C1 segment of cervical spinal cord (tissue), 14 donors: Measurements from ENCODE around the gene TXNDC12.
"Not testable (repeated sequence)": the region's sequence is repeated elsewhere in the genome, so short reads cannot be mapped to it uniquely, and the experiment has no call there.

Experiments
- DNase-seq, 14 donors: peaks; one replicate each; lab custom pipeline; 2025; lab: John Stamatoyannopoulos, UW

TXNDC12 gene

DNA sequence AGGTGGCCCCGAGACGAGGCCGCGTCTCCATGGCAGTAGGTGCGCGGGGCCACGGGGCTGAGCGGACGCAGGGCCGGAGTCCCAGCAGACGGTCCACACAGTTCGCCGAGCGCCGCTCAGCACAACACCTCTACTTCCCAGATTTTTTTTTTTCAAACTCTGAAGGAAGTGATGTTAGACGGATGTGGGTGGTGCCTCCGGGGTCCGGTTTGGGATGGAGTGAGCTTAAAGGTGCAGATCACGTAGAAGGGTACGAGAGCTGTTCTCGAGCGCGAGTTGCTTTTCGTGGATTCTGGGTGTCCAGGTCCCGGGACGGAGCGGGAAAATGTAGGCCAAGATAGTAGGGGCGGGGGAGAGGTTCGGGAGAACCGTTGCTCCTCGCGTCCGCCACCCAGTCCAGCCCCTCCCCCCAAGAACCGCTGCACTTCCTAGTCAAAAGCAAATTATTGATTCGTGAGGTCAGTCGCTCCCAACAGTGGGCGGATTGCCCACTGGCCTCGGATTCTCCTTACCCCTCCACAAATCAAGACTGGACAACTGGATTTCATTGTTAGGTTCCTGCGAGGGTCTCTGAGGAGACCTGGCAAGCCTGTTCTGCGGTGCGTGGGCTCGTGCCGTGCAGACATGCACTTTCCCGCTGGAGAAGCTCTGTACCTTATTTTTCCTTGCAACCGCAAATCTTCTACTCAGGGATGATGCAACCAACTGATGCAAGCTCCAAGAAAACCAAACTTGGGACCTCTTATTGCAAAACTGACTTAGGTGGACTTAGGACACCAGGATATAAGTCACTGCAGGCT, at the start of gene TXNDC12:
TXNDC12 (minus strand) TSS at position 126 of the 800 bp plus-strand sequence; CDS start at position 31, 95 bp downstream.
- peak; percentile 7 to 93 (median 72) for DNase-seq

DNA sequence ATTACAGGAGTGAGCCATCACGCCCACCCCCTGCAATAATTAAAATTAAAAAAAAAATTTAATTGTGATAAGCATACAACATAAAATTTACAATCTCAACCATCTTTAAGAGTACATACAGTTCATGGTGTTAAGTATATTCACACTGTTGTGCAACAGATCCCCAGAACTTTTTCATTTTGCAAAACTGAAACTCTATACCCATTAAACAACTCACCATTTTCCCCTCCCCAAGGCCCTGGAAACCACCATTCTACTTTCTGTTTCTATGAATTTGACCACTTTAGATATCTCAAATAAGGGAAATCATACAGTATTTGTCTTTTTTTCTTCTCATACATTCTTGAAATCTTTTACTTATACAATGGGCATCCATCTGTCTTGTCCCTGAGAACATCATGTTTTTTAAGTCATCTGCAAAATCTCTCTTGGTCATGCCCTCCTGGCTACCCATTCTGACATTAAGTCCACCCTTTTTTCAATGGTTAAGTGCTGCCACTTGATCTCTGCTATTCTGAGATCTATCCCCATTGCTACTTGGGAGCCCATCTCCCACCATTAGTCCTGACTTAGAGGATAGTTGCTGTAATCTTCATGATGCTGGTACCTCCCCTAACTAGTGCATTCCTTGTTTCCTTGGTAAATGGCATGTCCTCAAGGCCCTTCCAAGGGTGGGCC, 47.5 kb upstream of the TXNDC12 start:
- no peak for DNase-seq

DNA sequence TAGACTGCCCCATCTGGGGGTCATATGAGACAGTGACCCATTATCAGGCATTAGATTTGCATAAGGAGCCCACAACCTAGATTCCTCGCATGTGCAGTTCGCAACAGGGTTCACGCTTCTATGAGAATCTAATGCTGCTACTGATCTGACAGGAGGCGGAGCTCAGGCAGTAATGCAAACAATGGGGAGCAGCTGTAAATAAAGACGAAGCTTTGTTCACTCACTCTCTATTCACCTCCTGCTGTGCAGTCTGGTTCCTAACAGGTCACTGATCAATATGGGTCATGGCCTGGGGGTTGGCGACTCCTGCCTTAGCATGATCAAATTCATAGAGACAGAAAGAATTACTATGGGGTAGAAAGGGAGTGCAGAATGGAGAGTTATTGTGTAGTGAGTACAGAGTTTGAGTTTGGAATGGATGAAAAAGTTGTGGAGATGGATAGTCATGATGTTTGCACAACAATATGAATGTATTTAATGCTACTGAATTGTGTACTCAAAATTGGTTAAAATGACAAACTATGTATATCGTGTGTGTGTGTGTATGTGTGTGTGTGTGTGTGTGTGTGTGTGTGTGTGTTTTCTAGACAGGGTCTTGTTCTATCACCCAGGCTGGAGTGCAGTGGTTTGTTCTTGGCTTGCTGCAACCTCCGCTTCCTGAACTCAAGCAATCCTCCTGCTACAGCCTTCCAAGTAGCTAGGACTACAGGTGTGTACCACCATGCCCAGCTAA, 43.3 kb upstream of the TXNDC12 start:
- DNase-seq = no peak

DNA sequence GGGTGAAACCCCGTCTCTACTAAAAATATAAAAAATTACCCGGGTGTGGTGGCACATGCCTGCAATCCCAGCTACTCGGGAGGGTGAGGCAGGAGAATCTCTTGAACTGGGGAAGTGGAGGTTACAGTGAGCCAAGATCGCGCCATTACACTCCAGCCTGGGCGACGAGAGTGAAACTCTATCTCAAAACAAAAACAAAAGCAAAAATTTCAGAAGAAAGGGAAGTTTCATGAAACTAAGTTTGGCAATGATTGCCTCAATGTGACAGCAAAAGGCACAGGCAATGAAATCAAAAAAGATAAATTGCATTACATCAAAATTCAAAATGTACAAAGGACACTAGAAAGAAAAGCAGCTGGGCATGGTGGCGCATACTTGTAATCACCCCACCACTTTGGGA, 41.2 kb upstream of the TXNDC12 start:
- no peak for DNase-seq

DNA sequence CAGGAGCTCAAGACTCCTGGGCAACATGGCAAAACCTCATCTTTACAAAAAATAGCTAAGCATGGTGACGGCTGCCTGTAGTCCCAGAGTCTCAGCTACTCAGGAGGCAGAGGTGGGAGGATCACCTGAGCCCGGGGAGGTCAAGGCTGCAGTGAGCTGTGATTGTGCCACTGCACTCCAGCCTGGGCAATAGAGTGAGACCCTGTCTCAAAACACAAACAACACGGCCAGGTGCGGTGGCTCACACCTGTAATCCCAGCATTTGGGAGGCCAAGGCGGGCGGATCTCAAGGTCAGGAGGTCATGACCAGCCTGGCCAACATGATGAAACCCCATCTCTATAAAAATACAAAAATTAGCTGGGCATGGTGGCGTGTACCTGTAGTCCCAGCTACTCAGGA, 39.3 kb upstream of the TXNDC12 start:
- not testable (repeated sequence) for DNase-seq

DNA sequence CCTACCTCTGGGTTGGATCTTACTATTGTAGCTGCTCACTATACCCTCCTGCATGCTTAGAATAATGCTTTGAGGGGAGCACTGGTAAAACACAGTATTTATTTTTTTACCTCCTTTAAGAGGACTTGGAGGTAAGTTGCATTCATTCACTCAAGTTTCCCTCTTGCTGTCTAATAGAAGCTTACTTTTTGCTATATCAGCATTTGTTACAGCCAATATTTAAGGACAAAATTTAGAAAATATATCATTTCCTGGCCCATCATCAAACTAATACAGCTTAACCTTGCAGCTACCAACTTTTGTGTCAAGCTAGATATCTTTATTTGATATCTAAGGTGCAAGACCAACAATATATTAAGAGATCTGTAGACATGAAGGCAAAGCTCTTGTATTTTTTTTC, 32.9 kb upstream of the TXNDC12 start:
- not testable (repeated sequence) for DNase-seq

GRCh38 chr1:52080014-52080415, 25.0 kb upstream of the TXNDC12 start:
- no peak for DNase-seq

GRCh38 chr1:52077277-52077676, 22.3 kb upstream of the TXNDC12 start:
- DNase-seq = not testable (repeated sequence)

DNA sequence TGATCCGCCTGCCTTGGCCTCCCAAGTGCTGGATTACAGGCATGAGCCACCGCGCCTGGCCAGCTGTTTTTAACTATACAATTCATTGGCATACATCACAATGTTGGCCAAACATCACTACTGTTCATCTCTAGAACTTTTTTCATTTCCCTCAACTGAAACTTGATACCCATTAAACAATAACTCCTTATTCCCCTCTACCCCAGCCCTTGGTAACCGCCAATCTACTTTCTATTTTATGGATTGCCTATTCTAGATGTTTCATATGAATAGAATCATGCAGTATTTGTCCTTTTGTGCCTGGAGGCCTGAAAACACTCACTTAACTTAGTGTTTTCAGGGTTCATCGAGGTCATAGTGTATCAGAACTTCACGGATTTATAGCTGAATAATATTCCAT, 17.3 kb upstream of the TXNDC12 start:
- no peak for DNase-seq

DNA sequence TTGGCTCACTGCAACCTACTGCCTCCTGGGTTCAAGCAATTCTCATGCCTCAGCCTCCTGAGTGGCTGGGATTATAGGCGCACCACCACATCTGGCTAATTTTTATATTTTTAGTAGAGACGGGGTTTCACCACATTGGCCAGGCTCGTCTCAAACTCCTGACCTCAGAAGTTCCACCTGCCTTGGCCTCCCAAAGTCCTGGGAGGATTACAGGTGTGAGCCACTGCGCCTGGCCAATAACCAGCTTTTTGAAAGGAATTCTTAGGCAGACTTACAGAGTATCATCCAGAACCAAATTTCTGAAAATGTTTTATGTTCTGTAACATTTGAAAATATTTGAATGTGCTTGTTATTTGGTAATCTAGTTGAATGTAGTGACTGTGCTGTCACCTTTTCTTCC, 15.7 kb upstream of the TXNDC12 start:
- no peak for DNase-seq

DNA sequence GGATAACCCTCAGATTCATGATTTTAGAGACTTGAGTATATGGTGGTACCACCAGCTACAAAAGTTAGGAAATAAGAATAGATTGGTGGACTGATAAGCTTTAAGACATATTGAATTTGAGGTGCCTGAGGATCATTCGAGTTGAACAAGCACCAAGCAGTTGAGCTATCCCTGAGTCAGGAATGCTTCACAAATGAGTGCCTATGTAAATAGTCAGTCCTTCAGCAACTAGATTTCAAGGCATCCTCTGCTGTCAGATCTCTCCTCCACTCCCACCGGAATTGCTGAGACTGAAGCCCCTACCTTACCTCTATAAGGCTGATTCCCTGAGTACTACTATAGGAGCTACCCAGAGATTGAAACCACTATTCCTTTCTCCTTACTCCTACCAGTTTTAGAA, 8.2 kb upstream of the TXNDC12 start:
- no peak for DNase-seq

- DNase-seq = no peak
Measured at GRCh38 chr1:52060822-52061221, 5.8 kb upstream of the TXNDC12 start.

DNA sequence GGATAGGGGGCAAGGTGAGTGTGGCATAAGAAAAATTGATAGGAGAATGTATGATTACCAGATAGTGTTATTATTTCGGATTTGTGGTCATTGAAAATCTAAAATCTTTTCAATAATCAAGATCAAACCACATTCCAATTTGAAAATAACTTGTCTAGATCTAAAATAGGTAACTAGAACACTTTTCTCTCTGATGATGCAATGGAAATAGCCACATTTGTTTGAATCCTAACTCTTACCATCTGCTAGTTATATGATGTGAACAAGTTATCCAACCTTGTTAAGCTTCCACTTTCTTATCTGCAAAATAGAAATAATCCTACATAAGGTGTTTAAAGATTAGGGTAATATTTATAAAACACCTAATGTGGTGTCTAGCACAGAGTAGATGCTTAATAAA, 4.9 kb upstream of the TXNDC12 start:
- DNase-seq = no peak

- no peak for DNase-seq
Measured at GRCh38 chr1:52059321-52059720, 4.3 kb upstream of the TXNDC12 start.

DNA sequence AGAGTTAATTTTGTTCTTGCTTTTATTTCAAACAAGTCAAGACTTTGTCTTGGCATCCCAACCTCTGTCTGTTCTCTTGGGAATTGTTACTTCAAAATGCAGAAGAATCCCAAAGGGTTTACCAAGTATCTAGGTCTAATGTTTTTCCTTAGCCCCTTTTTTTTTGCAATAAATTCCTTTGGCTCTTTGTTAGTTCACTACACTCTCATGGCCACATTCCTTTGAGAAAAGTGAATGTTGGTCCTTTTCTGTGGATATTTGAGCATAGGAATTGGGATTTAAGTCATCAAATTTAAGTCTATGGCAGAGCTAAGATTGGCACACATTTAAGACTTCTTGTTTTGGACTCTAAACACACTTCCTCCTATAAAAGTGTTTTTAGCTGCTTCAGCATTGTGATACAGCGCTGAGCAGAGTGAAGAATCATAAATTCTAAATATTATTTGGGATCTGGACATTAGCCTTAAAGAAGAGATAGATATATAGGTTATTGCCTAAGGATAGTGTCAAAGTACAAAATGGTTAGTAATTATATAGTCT, 3.0 kb upstream of the TXNDC12 start:
- DNase-seq = no peak

DNA sequence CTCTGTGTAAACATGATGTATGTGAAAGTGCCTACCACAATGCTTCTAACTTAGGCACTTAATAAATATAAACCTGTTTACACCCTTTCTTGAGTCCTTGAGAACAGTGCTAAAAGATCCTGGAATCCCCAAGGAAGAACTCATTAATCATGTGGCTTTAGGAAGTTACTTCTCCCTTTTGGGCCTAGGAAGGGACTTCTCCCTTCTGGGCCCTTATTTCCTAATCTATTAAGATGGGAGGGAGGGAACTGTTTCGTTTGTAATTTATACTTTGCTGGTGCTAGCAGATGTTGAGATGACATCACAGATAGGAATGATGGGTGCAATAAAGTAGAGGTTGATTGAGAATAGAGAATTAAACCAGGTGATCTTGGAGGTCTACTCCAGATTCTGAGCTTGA, 2.3 kb upstream of the TXNDC12 start:
- DNase-seq = no peak

DNA sequence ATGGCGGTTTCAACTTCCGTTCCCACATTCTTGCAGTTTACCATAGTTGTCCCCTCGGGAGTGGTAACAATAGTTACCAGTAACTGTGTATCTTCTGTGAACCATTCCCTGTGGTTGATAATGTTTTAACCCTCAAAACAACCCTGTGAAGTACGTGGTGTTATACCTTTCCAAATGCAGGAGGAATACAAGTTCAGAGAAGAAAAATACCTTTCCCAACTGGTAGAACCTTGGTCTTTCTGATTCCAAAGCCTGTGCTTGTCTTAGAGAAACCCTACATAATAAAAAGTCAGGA, 1.9 kb upstream of the TXNDC12 start:
- no peak for DNase-seq

GRCh38 chr1:52056163-52056936, 1.4 kb upstream of the TXNDC12 start, which contains the start of gene BTF3L4:
TSS of gene BTF3L4 (plus strand) at chr1:52056295. CDS start at chr1:52059848, 3,553 bp downstream.
- peak; percentile 53 to 97 (median 90) for DNase-seq

DNA sequence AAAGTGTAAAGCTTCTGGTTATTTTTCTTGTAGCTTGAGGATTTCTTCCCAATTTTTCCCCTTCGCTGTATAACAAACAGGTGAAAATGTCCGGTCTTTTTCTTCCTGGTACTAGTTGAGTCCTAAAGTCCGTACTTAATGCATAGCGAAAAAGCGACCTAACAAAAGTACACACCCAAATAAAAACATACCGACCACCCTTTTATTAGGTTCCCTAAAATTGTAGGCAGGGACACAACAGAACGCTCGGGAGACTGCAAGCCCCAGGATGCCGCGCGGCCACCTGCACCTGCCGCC, 823 bp upstream of the TXNDC12 start:
- no peak for DNase-seq

GRCh38 chr1:52054496-52055065, 410 bp downstream of the TXNDC12 start:
- peak in 1 of 14 donors; percentile 12 for DNase-seq

DNA sequence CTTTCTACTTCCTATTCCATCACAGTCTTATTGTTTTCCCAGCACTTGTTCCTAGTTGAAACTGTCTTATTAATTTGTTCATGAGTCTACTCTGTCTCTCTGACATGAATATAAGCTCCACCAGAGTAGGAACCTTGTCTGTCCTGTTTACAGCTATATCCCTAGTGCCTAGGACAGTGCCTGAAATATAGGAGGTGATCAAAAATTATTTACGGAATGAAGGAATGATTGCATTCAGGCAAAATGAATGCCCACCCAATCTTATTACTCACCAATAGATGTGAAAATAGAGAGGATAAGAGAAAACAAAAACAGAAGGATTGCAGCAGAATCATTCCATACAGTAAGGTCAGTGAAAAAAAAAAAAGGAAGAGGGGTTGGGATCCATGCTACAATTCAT, 1.1 kb downstream of the TXNDC12 start:
- DNase-seq = no peak
